HG02970 (cell line): ENCODE measurements around the gene DPM1.

Source experiments
- ATAC-seq: cut with Tn5 transposase; IDR thresholded peaks from one replicate; pipeline ENCODE4 v1.9.1; 2021; ENCODE audit warnings: mild to moderate bottlenecking, moderate library complexity, moderate number of reproducible peaks; ENCODE audit not compliant: unreplicated experiment, low FRiP score

DPM1 gene

DNA sequence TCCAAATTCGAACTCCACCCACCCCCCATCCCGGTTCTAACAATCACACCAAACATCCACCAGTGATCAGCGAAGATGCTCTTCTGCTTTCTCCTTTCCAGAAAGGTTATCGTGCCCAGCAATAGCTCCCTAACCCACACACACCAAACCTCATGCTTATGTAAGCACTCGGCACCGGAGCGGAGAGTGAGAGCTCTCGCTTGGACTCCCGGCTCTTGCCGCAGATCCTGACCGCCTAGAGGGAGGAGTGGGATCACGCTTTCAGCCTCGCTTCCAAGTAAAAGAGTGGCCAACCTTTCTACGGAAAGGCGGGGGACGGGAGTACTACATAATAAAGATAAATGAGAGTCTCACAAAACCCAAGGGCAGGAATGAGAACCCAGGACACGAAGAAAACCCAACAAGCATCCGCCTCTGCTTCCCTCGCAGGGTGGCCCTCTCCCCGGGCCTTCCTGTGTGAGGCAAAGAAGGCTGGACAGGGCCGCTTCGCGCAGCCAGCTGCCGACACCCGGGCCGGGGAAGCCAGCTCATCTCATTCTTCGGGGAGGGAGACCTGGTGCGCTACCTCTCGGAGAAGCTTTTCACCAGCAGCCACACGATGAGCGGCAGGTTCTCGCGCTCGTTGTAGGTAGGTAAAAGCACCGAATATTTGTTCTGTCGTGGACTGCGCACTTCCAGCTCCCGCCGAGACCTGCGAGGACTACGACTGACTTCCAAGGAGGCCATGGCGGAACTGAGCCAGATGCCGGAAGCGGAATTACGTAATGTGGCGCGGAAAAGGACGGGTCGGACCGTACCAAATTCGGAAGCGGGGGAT lies at the start of gene DPM1:
Gene DPM1 (minus strand): TSS at position 735 of the 817 bp plus-strand sequence. CDS start 9 bp downstream, at position 726.
- ATAC-seq: peak; percentile 83

- ATAC-seq: no peak
Measured at GRCh38 chr20:51005214-51005613, 46.9 kb upstream of the DPM1 start.

DNA sequence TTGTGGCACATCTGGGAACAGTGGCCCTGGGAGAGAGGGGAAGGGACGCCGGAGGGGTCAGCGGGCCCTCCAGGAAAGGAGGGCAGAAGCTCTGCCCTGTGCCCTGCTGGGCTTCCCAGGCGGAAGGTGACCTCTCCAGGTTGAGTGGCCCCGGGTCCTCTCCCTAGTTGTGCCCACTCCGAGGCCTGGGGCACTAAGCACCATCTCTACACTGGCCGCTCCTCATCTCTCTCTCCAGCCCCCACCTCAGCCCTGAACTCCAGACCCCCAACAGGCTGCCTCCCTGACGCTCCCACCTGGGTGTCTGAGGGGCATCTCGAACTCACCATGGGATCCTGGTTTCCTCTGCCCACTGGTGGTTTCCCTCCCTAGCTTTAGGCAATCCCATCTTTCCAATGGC lies 46.4 kb upstream of the DPM1 start:
- no peak for ATAC-seq

DNA sequence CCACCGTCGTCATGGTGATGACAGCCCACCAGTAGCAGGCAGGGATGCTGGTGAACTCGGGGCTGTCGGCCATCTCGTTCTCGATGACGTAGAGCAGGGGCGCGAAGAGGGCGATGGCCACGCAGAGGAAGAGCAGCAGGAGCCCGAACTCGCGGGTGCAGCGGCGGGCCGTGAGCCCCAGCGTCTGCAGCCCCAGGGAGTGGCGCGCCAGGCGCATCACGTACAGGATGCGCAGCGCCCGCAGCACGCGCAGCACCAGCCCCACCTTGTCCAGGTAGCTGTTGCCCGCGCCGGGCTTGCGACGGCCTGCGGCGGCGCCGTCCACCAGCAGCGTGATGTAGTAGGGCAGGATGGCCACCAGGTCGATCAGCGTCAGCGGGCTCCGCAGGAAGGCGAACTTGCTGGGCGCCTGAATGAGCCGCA lies 46.0 kb upstream of the DPM1 start:
- no peak for ATAC-seq

DNA sequence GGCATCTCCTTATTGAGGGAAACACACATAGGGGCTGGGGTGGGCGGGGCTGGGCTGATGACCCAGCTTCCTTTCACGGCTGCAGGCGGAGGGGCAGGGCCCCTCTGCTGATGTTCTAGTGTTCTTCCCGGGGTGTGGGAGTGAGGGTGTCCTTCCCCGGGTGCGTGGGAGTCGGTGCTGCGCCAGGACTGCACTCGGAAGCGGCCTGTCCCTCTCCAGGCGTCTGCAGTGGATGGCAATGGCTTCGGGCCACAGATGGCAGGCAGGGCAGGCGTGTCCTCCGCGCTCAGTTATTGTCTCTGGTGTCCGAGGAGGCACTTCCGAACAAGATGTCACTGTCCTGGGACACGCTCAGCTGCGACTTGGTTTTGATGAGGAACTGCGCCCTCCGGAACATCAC lies 45.4 kb upstream of the DPM1 start:
- ATAC-seq: no peak

- no peak for ATAC-seq
Measured at GRCh38 chr20:51002633-51003032, 44.3 kb upstream of the DPM1 start.

- no peak for ATAC-seq
Measured at GRCh38 chr20:51001430-51002265, 43.3 kb upstream of the DPM1 start.

DNA sequence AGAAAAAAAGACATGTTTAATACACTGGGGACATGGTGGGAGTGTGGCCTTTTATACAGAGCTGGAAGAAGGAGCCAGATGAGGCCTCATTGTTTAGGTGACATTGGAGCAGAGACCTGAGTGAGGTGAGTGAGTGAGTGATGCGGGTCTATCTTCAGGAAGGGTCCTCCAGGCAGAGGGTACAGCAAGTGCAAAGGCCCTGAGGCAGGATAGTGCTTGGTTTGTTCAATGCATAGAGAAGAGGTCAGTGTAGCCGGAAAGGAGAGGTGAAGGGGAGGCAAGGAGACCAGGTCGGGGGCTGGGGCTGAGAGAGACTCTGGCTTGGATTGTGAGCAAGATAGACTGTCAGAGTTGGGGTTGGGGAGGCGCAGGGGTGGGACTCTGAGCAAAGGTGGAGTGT lies 41.0 kb upstream of the DPM1 start:
- no peak for ATAC-seq

- ATAC-seq: no peak
Measured at GRCh38 chr20:50996901-50997865, 38.9 kb upstream of the DPM1 start.

- no peak for ATAC-seq
Measured at GRCh38 chr20:50995506-50995905, 37.2 kb upstream of the DPM1 start.

GRCh38 chr20:50993876-50994275 lies 35.5 kb upstream of the DPM1 start:
- no peak for ATAC-seq

GRCh38 chr20:50992733-50993457 lies 34.6 kb upstream of the DPM1 start:
- ATAC-seq: no peak

GRCh38 chr20:50992336-50992732 lies 34.0 kb upstream of the DPM1 start:
- no peak for ATAC-seq

GRCh38 chr20:50991076-50991475 lies 32.7 kb upstream of the DPM1 start:
- ATAC-seq: no peak

GRCh38 chr20:50987493-50988210 lies 29.3 kb upstream of the DPM1 start:
- ATAC-seq: no peak

- ATAC-seq: no peak
Measured at GRCh38 chr20:50983321-50983720, 25.0 kb upstream of the DPM1 start.

DNA sequence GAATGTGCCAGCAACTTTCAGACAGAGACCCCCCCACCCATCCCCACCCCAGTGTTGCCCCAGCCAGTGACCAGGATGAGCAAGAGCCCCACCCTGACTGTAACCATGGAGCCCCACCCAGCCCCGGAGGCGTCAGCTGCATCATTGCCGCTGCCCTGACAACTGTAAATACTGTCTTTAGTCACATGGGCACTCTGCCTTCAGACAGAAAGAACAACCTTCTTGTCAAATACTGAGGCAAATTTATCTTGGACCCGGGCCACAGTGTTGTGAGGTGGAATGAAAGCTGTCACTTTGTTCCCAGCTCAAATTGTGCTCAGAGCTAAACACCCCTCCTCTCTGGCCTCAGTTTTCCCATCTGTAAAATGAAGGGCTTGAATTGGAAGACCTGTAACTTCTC lies 24.0 kb upstream of the DPM1 start:
- ATAC-seq: no peak

DNA sequence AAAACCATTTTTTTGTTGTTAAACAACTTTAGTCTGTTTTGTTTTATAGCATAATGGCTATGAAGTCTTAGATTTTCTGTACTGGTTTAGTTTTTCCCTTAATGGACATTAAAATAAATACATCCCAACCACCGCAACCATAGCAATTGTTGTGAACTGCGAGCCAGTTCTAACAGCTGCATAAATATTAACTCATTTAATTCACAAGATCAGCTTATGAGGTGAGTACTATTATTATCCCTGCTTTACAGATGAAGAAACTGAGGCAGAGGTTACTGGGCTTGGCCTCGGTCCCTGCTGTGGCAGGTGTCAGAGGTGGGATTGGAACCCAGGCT lies 23.3 kb upstream of the DPM1 start:
- no peak for ATAC-seq
